Astrocyte (in vitro differentiated cells and primary cell): ENCODE results near the gene SAMD4A. TPM values are rescaled to one million over a fixed set of nuclear protein-coding genes. Genes with fewer than 3 reads are reported as not detected.

Experiments
- DNase-seq: peaks from one replicate; pipeline ENCODE4 v3.0.0-alpha.2; 2010; ENCODE audit warnings: low read depth
- FAIRE-seq: peaks from 2 replicates; lab custom pipeline; 2011; peaks lifted over from hg19 to GRCh38; lab: Jason Lieb, UNC
- H2AFZ ChIP-seq: 2 replicates; pipeline ENCODE4 v1.6.0; 2012; ENCODE audit warnings: low read depth, low read length, inconsistent platforms
- H3K27ac ChIP-seq: 2 replicates; pipeline ENCODE4 v1.5.1; 2011; ENCODE audit warnings: low read depth, low read length, inconsistent platforms
- H3K27me3 ChIP-seq: 2 replicates; pipeline ENCODE4 v1.6.0; 2011; ENCODE audit warnings: low read length, inconsistent platforms; ENCODE audit not compliant: insufficient read depth
- H3K36me3 ChIP-seq: 2 replicates; pipeline ENCODE4 v1.5.1; 2011; ENCODE audit warnings: low read length, inconsistent platforms; ENCODE audit not compliant: insufficient read depth
- H3K4me1 ChIP-seq: 2 replicates; pipeline ENCODE4 v1.5.1; 2011; ENCODE audit warnings: low read length, inconsistent platforms; ENCODE audit not compliant: insufficient read depth
- H3K4me2 ChIP-seq: 2 replicates; pipeline ENCODE4 v1.6.0; 2012; ENCODE audit warnings: low read length, inconsistent platforms
- H3K4me3 ChIP-seq: 2 replicates; pipeline ENCODE4 v1.5.1; 2011; ENCODE audit warnings: low read depth, mild to moderate bottlenecking, low read length, inconsistent platforms; ENCODE audit not compliant: insufficient read depth
- H3K79me2 ChIP-seq: 2 replicates; pipeline ENCODE4 v1.6.0; 2012; ENCODE audit warnings: mild to moderate bottlenecking, low read length, inconsistent platforms; ENCODE audit not compliant: insufficient read depth
- H3K9ac ChIP-seq: 2 replicates; pipeline ENCODE4 v1.6.0; 2012; ENCODE audit warnings: mild to moderate bottlenecking, low read length, inconsistent platforms
- H3K9me3 ChIP-seq: 2 replicates; pipeline ENCODE4 v1.5.1; 2012; ENCODE audit warnings: low read depth, mild to moderate bottlenecking, low read length, inconsistent platforms; ENCODE audit not compliant: insufficient read depth
- H4K20me1 ChIP-seq: 2 replicates; pipeline ENCODE4 v1.6.0; 2012; ENCODE audit warnings: low read length, inconsistent platforms; ENCODE audit not compliant: insufficient read depth
- H3K27ac Mint-ChIP-seq: one replicate; pipeline ENCODE4 v1.8.0; 2021; ENCODE audit warnings: mild to moderate bottlenecking, mixed read lengths; ENCODE audit not compliant: unreplicated experiment
- H3K27me3 Mint-ChIP-seq: one replicate; pipeline ENCODE4 v1.8.0; 2021; ENCODE audit warnings: low read depth, mixed read lengths; ENCODE audit not compliant: unreplicated experiment
- H3K36me3 Mint-ChIP-seq: one replicate; pipeline ENCODE4 v1.8.0; 2021; ENCODE audit warnings: low read depth, mixed read lengths; ENCODE audit not compliant: unreplicated experiment
- H3K4me1 Mint-ChIP-seq: one replicate; pipeline ENCODE4 v1.8.0; 2021; ENCODE audit warnings: low read depth, mixed read lengths; ENCODE audit not compliant: unreplicated experiment
- H3K4me3 Mint-ChIP-seq: one replicate; pipeline ENCODE4 v1.8.0; 2021; ENCODE audit warnings: mild to moderate bottlenecking, moderate library complexity, mixed read lengths; ENCODE audit not compliant: unreplicated experiment
- H3K9me3 Mint-ChIP-seq: one replicate; pipeline ENCODE4 v1.8.0; 2021; ENCODE audit warnings: mild to moderate bottlenecking, mixed read lengths; ENCODE audit not compliant: unreplicated experiment
- EZH2 ChIP-seq: IDR thresholded peaks from 2 replicates; pipeline ENCODE4 v1.6.1; 2012; ENCODE audit warnings: mild to moderate bottlenecking, low read length, inconsistent platforms; ENCODE audit not compliant: insufficient read depth
- total RNA-seq: library from RNA; stranded (reverse); gene quantifications from 2 replicates; pipeline ENCODE4 v1.2.1, GENCODE V29; 2021
- TF ChIP-seq, protein P1 (sequence below): IDR thresholded peaks from 2 replicates; pipeline ENCODE4 v1.5.1; 2011; ENCODE audit warnings: low read depth, mild to moderate bottlenecking, inconsistent platforms, low read length, moderate library complexity; ENCODE audit not compliant: insufficient read depth

The SAMD4A gene
- total RNA-seq, 1 donor from 2014 or later, result 68.2 TPM

DNA sequence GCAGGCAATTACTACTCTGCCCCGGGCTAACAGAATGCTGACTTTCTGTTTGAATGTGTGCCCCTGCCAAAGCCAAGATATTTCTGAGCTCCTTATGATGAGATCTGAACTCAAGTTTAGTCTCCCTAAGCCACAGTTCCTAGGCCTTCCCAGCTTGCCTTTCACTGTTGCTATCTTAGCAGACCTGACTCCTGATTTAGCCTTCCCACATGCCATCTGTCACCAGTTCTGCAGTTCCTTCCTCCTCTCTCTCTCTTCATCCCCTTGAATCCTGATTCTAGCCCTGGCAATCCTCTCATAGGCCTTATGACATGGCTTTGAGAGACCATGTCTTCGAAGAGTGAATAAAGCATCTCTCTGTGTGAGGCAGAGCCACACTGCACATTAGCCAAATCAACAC is 12.5 kb upstream of the SAMD4A start:
- FAIRE-seq, result no peak
- peaks cover 2% of the 10 kb centered on the region for H3K4me1 Mint-ChIP-seq
- TF ChIP-seq, protein P1, sequence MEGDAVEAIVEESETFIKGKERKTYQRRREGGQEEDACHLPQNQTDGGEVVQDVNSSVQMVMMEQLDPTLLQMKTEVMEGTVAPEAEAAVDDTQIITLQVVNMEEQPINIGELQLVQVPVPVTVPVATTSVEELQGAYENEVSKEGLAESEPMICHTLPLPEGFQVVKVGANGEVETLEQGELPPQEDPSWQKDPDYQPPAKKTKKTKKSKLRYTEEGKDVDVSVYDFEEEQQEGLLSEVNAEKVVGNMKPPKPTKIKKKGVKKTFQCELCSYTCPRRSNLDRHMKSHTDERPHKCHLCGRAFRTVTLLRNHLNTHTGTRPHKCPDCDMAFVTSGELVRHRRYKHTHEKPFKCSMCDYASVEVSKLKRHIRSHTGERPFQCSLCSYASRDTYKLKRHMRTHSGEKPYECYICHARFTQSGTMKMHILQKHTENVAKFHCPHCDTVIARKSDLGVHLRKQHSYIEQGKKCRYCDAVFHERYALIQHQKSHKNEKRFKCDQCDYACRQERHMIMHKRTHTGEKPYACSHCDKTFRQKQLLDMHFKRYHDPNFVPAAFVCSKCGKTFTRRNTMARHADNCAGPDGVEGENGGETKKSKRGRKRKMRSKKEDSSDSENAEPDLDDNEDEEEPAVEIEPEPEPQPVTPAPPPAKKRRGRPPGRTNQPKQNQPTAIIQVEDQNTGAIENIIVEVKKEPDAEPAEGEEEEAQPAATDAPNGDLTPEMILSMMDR, result no peak
- TF ChIP-seq EZH2, result no peak

GRCh38 chr14:54555651-54556050 is 11.3 kb upstream of the SAMD4A start:
- Histone ChIP-seq H3K9me3 (no peaks in the 10 kb centered on the region), H3K4me3 (no peak overlapping the region), H3K4me2 (no peak overlapping the region), H3K4me1 (no peaks in the 10 kb centered on the region), H3K9ac (no peak overlapping the region), H3K27ac (no peak overlapping the region), H3K36me3 (no peaks in the 10 kb centered on the region), H4K20me1 (no peaks in the 10 kb centered on the region), H3K27me3 (no peaks in the 10 kb centered on the region), H3K79me2 (no peaks in the 10 kb centered on the region), H2AFZ (no peak overlapping the region)
- Mint-ChIP-seq H3K27me3 (peaks cover 2% of the 10 kb centered on the region), H3K4me1 (peaks cover 2% of the 10 kb centered on the region), H3K9me3 (no peaks in the 10 kb centered on the region), H3K4me3 (no peak overlapping the region), H3K36me3 (no peaks in the 10 kb centered on the region), H3K27ac (no peak overlapping the region)
- FAIRE-seq (no peak), DNase-seq (no peak)
- no peak for TF ChIP-seq EZH2
- TF ChIP-seq, protein P1, result no peak

More for the DNA sequence above, 12.5 kb upstream of the SAMD4A start:
- Mint-ChIP-seq H3K9me3 (no peaks in the 10 kb centered on the region), H3K36me3 (no peaks in the 10 kb centered on the region), H3K27me3 (peaks cover 2% of the 10 kb centered on the region), H3K4me3 (no peak overlapping the region), H3K27ac (no peak overlapping the region)
- no peak overlapping the region for H3K9ac ChIP-seq
- H3K27ac ChIP-seq, result no peak overlapping the region
- H4K20me1 ChIP-seq, result no peaks in the 10 kb centered on the region
- no peaks in the 10 kb centered on the region for H3K79me2 ChIP-seq
- H3K4me1 ChIP-seq, result no peaks in the 10 kb centered on the region
- DNase-seq, result no peak
- no peaks in the 10 kb centered on the region for H3K36me3 ChIP-seq
- no peaks in the 10 kb centered on the region for H3K27me3 ChIP-seq
- no peak overlapping the region for H2AFZ ChIP-seq
- no peak overlapping the region for H3K4me2 ChIP-seq
- no peaks in the 10 kb centered on the region for H3K9me3 ChIP-seq
- H3K4me3 ChIP-seq, result no peak overlapping the region

DNA sequence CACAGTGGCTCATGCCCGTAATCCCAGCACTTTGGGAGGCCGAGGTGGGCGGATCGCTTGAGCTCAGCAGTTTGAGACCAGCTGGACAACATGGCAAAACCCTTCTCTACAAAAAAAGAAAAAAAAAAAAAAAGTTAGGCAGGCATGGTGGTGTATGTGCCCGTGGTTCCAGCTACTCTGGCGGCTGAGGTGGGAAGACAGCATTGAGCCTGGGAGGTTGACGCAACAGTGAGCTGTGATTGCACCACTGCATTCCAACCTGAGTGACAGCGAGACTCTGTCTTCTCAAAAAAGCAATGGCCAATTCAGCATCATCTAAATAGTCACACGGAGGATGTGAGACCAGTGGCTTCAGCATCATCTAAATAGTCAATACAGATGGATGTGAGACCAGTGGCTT is 10.4 kb upstream of the SAMD4A start:
- Mint-ChIP-seq H3K27me3 (peaks cover 2% of the 10 kb centered on the region), H3K27ac (no peak overlapping the region), H3K4me3 (no peak overlapping the region), H3K9me3 (no peaks in the 10 kb centered on the region), H3K36me3 (no peaks in the 10 kb centered on the region), H3K4me1 (peaks cover 3% of the 10 kb centered on the region)
- no peak overlapping the region for H3K27ac ChIP-seq
- H3K4me1 ChIP-seq, result no peaks in the 10 kb centered on the region
- H3K9ac ChIP-seq, result no peak overlapping the region
- no peaks in the 10 kb centered on the region for H3K9me3 ChIP-seq
- no peak overlapping the region for H3K4me3 ChIP-seq
- FAIRE-seq, result no peak
- no peak for DNase-seq
- no peaks in the 10 kb centered on the region for H3K27me3 ChIP-seq
- TF ChIP-seq, protein P1, result no peak
- no peak for TF ChIP-seq EZH2
- no peak overlapping the region for H2AFZ ChIP-seq
- no peaks in the 10 kb centered on the region for H3K36me3 ChIP-seq
- no peaks in the 10 kb centered on the region for H4K20me1 ChIP-seq
- no peaks in the 10 kb centered on the region for H3K79me2 ChIP-seq
- H3K4me2 ChIP-seq, result no peak overlapping the region
